MM.1S (cell line): ENCODE results near the gene CD300A.

Experiments
- DNase-seq: peaks from one replicate; pipeline ENCODE4 v3.0.0-alpha.2; 2015
- H2AFZ ChIP-seq: fragments of 300-600 bp; sonication (generic); 2 replicates; pipeline ENCODE4 v1.6.0; 2016; ENCODE audit warnings: antibody characterized with exemption, low read length
- H3F3A ChIP-seq: fragments of 300-600 bp; sonication (generic); 2 replicates; pipeline ENCODE4 v1.6.1; 2016; ENCODE audit warnings: mild to moderate bottlenecking, antibody characterized with exemption, low read length, moderate library complexity, mixed read lengths; ENCODE audit not compliant: insufficient read depth
- H3K27ac ChIP-seq: fragments of 300-600 bp; sonication (generic); 2 replicates; pipeline ENCODE4 v1.5.1; 2016; ENCODE audit warnings: mild to moderate bottlenecking, low read length
- H3K27me3 ChIP-seq: fragments of 300-600 bp; sonication (generic); replicated peaks from 2 replicates; pipeline ENCODE4 v1.6.0; 2016; ENCODE audit warnings: low read length; ENCODE audit not compliant: insufficient read depth
- H3K36me3 ChIP-seq: fragments of 300-600 bp; sonication (generic); replicated peaks from 2 replicates; pipeline ENCODE4 v1.6.1; 2016; ENCODE audit warnings: mild to moderate bottlenecking, low read length, mixed read lengths; ENCODE audit not compliant: insufficient read depth
- H3K4me1 ChIP-seq: fragments of 300-600 bp; sonication (generic); 2 replicates; pipeline ENCODE4 v1.6.1; 2016; ENCODE audit warnings: low read length, mixed read lengths
- H3K4me2 ChIP-seq: fragments of 300-600 bp; sonication (generic); 2 replicates; pipeline ENCODE4 v1.6.0; 2016; ENCODE audit warnings: low read depth, low read length
- H3K4me3 ChIP-seq: fragments of 300-600 bp; sonication (generic); 2 replicates; pipeline ENCODE4 v1.5.1; 2016; ENCODE audit warnings: low read length, mixed read lengths
- H3K79me2 ChIP-seq: fragments of 300-600 bp; sonication (generic); 2 replicates; pipeline ENCODE4 v1.6.1; 2016; ENCODE audit warnings: mixed run types, low read length, mixed read lengths
- H3K9ac ChIP-seq: fragments of 300-600 bp; sonication (generic); 2 replicates; pipeline ENCODE4 v1.6.1; 2016; ENCODE audit warnings: low read length, mixed read lengths
- H3K9me2 ChIP-seq: fragments of 300-600 bp; sonication (generic); replicated peaks from 2 replicates; pipeline ENCODE4 v1.6.1; 2016; ENCODE audit warnings: mild to moderate bottlenecking, low read length, mixed read lengths; ENCODE audit not compliant: insufficient read depth
- H3K9me3 ChIP-seq: fragments of 300-600 bp; sonication (generic); replicated peaks from 2 replicates; pipeline ENCODE4 v1.6.1; 2016; ENCODE audit warnings: mild to moderate bottlenecking, low read length, mixed read lengths; ENCODE audit not compliant: insufficient read depth
- H4K20me1 ChIP-seq: fragments of 300-600 bp; sonication (generic); 2 replicates; pipeline ENCODE4 v1.6.1; 2016; ENCODE audit warnings: mild to moderate bottlenecking, low read length, moderate library complexity, mixed read lengths; ENCODE audit not compliant: insufficient read depth
- CTCF ChIP-seq: fragments of 300-600 bp; sonication (generic); IDR thresholded peaks from 2 replicates; pipeline ENCODE4 v1.5.1; 2016; ENCODE audit warnings: antibody characterized with exemption, low read length, mixed read lengths
- EZH2 ChIP-seq: fragments of 300-600 bp; sonication (generic); optimal IDR thresholded peaks from 2 replicates; pipeline ENCODE3; 2017; ENCODE audit warnings: low read depth, mild to moderate bottlenecking, antibody characterized with exemption, low read length, mixed read lengths
- EZH2phosphoT487 ChIP-seq: fragments of 300-600 bp; sonication (generic); IDR thresholded peaks from 2 replicates; pipeline ENCODE4 v1.6.1; 2018; ENCODE audit warnings: antibody characterized with exemption, low read length

Gene CD300A

GRCh38 chr17:74490716-74491115 is 24.3 kb downstream of the CD300A start:
- H3K36me3 ChIP-seq: no peaks in the 10 kb centered on the region
- H3K79me2 ChIP-seq: no peaks in the 10 kb centered on the region
- no peaks in the 10 kb centered on the region for H4K20me1 ChIP-seq
- H3F3A ChIP-seq: no peaks in the 10 kb centered on the region
- no peak overlapping the region for H3K9ac ChIP-seq
- no peak overlapping the region for H3K4me3 ChIP-seq
- peaks cover 19% of the 10 kb centered on the region for H3K27me3 ChIP-seq
- no peaks in the 10 kb centered on the region for H3K9me2 ChIP-seq
- H2AFZ ChIP-seq: no peak overlapping the region
- no peak overlapping the region for H3K27ac ChIP-seq
- no peak for DNase-seq
- H3K4me2 ChIP-seq: no peak overlapping the region
- no peak for TF ChIP-seq EZH2phosphoT487
- TF ChIP-seq CTCF: no peak
- no peak for TF ChIP-seq EZH2
- no peaks in the 10 kb centered on the region for H3K9me3 ChIP-seq
- no peaks in the 10 kb centered on the region for H3K4me1 ChIP-seq

GRCh38 chr17:74491626-74492025 is 25.2 kb downstream of the CD300A start:
- H3K9me2 ChIP-seq: no peaks in the 10 kb centered on the region
- H3K27ac ChIP-seq: no peak overlapping the region
- no peak for DNase-seq

GRCh38 chr17:74493331-74493833 is 26.9 kb downstream of the CD300A start:
- H3K36me3 ChIP-seq: no peaks in the 10 kb centered on the region
- H2AFZ ChIP-seq: no peak overlapping the region
- H4K20me1 ChIP-seq: no peaks in the 10 kb centered on the region
- H3K27ac ChIP-seq: no peak overlapping the region
- no peaks in the 10 kb centered on the region for H3K9me2 ChIP-seq
- H3K9ac ChIP-seq: no peak overlapping the region
- H3K4me2 ChIP-seq: no peak overlapping the region
- H3K27me3 ChIP-seq: peaks cover 32% of the 10 kb centered on the region
- peak; percentile 54 for DNase-seq
- H3K9me3 ChIP-seq: no peaks in the 10 kb centered on the region
- TF ChIP-seq EZH2phosphoT487 (no peak), CTCF (peak; percentile 87), EZH2 (no peak)
- no peak overlapping the region for H3K4me3 ChIP-seq
- no peaks in the 10 kb centered on the region for H3K4me1 ChIP-seq
- H3K79me2 ChIP-seq: no peaks in the 10 kb centered on the region
- no peaks in the 10 kb centered on the region for H3F3A ChIP-seq

More at GRCh38 chr17:74491626-74492025, 25.2 kb downstream of the CD300A start:
- Histone ChIP-seq H3K4me2 (no peak overlapping the region), H2AFZ (no peak overlapping the region), H3K4me3 (no peak overlapping the region), H4K20me1 (no peaks in the 10 kb centered on the region), H3K36me3 (no peaks in the 10 kb centered on the region), H3K79me2 (no peaks in the 10 kb centered on the region), H3K4me1 (no peaks in the 10 kb centered on the region), H3K27me3 (peaks cover 21% of the 10 kb centered on the region), H3F3A (no peaks in the 10 kb centered on the region), H3K9me3 (no peaks in the 10 kb centered on the region), H3K9ac (no peak overlapping the region)
- TF ChIP-seq EZH2 (no peak), EZH2phosphoT487 (no peak), CTCF (no peak)
